Measurements from ENCODE around the gene PTPN13.

Gene PTPN13

GRCh38 chr4:86730310-86730709 lies 136.2 kb downstream of the PTPN13 start:
- TF ChIP-seq CTCF (IDR thresholded peaks at IDR 0.05; ENCODE audit: low read depth, low read length), result no peak
- no peak for DNase-seq (ENCODE audit: extremely low read depth, low read depth)

GRCh38 chr4:86737244-86737643 lies 143.1 kb downstream of the PTPN13 start:
- DNase-seq (ENCODE audit: extremely low read depth, low read depth), result no peak
- TF ChIP-seq CTCF (IDR thresholded peaks at IDR 0.05; ENCODE audit: low read depth, low read length), result no peak

- no peak for TF ChIP-seq CTCF (IDR thresholded peaks at IDR 0.05; ENCODE audit: low read depth, low read length)
- no peak for DNase-seq (ENCODE audit: extremely low read depth, low read depth)
These were observed 147.7 kb downstream of the PTPN13 start for GRCh38 chr4:86741846-86742245.

GRCh38 chr4:86744570-86744969 lies 150.5 kb downstream of the PTPN13 start:
- TF ChIP-seq CTCF (IDR thresholded peaks at IDR 0.05; ENCODE audit: low read depth, low read length), result no peak
- no peak for DNase-seq (ENCODE audit: extremely low read depth, low read depth)

- no peak for TF ChIP-seq CTCF (IDR thresholded peaks at IDR 0.05; ENCODE audit: low read depth, low read length)
These were observed 155.0 kb downstream of the PTPN13 start for GRCh38 chr4:86749121-86749520.

GRCh38 chr4:86755388-86755787 lies 161.3 kb downstream of the PTPN13 start:
- no peak for DNase-seq (ENCODE audit: extremely low read depth, low read depth)
- no peak for TF ChIP-seq CTCF (IDR thresholded peaks at IDR 0.05; ENCODE audit: low read depth, low read length)

More at GRCh38 chr4:86749121-86749520, 155.0 kb downstream of the PTPN13 start:
- DNase-seq (ENCODE audit: extremely low read depth, low read depth), result no peak

GRCh38 chr4:86757468-86757867 lies 163.4 kb downstream of the PTPN13 start:
- TF ChIP-seq CTCF (IDR thresholded peaks at IDR 0.05; ENCODE audit: low read depth, low read length), result no peak
- no peak for DNase-seq (ENCODE audit: extremely low read depth, low read depth)
